Measurements from ENCODE around the gene CACNG3. TPM values are rescaled to one million over a fixed set of nuclear protein-coding genes. Genes with fewer than 3 reads are reported as not detected.
A peak's percentile ranks its signal among the peaks of the same experiment; 100 is the strongest.

Gene CACNG3
- total RNA-seq, 1 donor from 2014 or later, result not detected

DNA sequence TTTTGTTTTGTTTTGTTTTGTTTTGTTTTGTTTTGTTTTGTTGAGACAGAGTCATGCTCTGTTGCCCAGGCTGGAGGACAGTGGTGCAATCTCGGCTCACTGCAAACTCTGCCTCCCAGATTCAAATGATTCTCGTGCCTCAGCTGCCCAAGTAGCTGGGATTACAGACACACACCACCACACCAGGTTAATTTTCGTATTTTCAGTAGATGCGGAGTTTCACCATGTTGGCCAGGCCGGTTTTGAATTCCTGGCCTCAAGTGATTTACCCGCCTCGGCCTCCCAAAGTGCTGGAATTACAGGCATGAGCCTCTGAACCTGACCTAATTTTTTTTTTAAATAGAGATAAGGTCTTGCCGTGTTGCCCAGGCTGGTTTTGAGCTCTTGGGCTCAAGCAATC lies 46.5 kb downstream of the CACNG3 start:
- DNase-seq (ENCODE audit: extremely low spot score, unreplicated experiment), result no peak
- Mint-ChIP-seq H3K27me3 (peaks cover 7% of the 10 kb centered on the region), H3K9me3 (no peaks in the 10 kb centered on the region), H3K36me3 (no peaks in the 10 kb centered on the region), H3K4me1 (ENCODE audit: unreplicated experiment) (no peaks in the 10 kb centered on the region), H3K27ac (no peak overlapping the region), H3K4me3 (no peak overlapping the region)
- TF ChIP-seq, protein P1, sequence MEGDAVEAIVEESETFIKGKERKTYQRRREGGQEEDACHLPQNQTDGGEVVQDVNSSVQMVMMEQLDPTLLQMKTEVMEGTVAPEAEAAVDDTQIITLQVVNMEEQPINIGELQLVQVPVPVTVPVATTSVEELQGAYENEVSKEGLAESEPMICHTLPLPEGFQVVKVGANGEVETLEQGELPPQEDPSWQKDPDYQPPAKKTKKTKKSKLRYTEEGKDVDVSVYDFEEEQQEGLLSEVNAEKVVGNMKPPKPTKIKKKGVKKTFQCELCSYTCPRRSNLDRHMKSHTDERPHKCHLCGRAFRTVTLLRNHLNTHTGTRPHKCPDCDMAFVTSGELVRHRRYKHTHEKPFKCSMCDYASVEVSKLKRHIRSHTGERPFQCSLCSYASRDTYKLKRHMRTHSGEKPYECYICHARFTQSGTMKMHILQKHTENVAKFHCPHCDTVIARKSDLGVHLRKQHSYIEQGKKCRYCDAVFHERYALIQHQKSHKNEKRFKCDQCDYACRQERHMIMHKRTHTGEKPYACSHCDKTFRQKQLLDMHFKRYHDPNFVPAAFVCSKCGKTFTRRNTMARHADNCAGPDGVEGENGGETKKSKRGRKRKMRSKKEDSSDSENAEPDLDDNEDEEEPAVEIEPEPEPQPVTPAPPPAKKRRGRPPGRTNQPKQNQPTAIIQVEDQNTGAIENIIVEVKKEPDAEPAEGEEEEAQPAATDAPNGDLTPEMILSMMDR (conservative IDR thresholded peaks at IDR 0.05), result no peak

- Mint-ChIP-seq H3K27me3 (peaks cover 4% of the 10 kb centered on the region), H3K4me1 (ENCODE audit: unreplicated experiment) (no peaks in the 10 kb centered on the region), H3K4me3 (no peak overlapping the region), H3K9me3 (no peaks in the 10 kb centered on the region), H3K36me3 (no peaks in the 10 kb centered on the region), H3K27ac (no peak overlapping the region)
- DNase-seq (ENCODE audit: extremely low spot score, unreplicated experiment), result no peak
- TF ChIP-seq, protein P1 (conservative IDR thresholded peaks at IDR 0.05), result no peak
These were observed 52.1 kb downstream of the CACNG3 start for GRCh38 chr16:24308200-24308599.

- no peak for DNase-seq (ENCODE audit: extremely low spot score, unreplicated experiment)
- TF ChIP-seq, protein P1 (conservative IDR thresholded peaks at IDR 0.05), result peak; percentile 29
- no peaks in the 10 kb centered on the region for H3K36me3 Mint-ChIP-seq
- H3K27me3 Mint-ChIP-seq, result peaks cover 6% of the 10 kb centered on the region
- no peaks in the 10 kb centered on the region for H3K4me1 Mint-ChIP-seq (ENCODE audit: unreplicated experiment)
- H3K27ac Mint-ChIP-seq, result no peak overlapping the region
- no peak overlapping the region for H3K4me3 Mint-ChIP-seq
- H3K9me3 Mint-ChIP-seq, result no peaks in the 10 kb centered on the region
These were observed 53.4 kb downstream of the CACNG3 start for GRCh38 chr16:24309258-24310142.

- H3K4me3 Mint-ChIP-seq, result no peak overlapping the region
- TF ChIP-seq, protein P1 (conservative IDR thresholded peaks at IDR 0.05), result no peak
- H3K9me3 Mint-ChIP-seq, result no peaks in the 10 kb centered on the region
- no peak for DNase-seq (ENCODE audit: extremely low spot score, unreplicated experiment)
- no peaks in the 10 kb centered on the region for H3K4me1 Mint-ChIP-seq (ENCODE audit: unreplicated experiment)
- H3K27ac Mint-ChIP-seq, result no peak overlapping the region
- H3K27me3 Mint-ChIP-seq, result peaks cover 18% of the 10 kb centered on the region
- H3K36me3 Mint-ChIP-seq, result no peaks in the 10 kb centered on the region
These were observed 59.2 kb downstream of the CACNG3 start for GRCh38 chr16:24315343-24315742.

- no peak for DNase-seq (ENCODE audit: extremely low spot score, unreplicated experiment)
- Mint-ChIP-seq H3K27me3 (peaks cover 28% of the 10 kb centered on the region), H3K36me3 (no peaks in the 10 kb centered on the region), H3K27ac (no peak overlapping the region), H3K4me3 (no peak overlapping the region), H3K9me3 (no peaks in the 10 kb centered on the region), H3K4me1 (ENCODE audit: unreplicated experiment) (no peaks in the 10 kb centered on the region)
- TF ChIP-seq, protein P1 (conservative IDR thresholded peaks at IDR 0.05), result no peak
These were observed 62.5 kb downstream of the CACNG3 start for GRCh38 chr16:24318680-24319079.
